ENCODE measurements around the gene RASGRF1.
"Not testable (repeated sequence)": the region's sequence is repeated elsewhere in the genome, so short reads cannot be mapped to it uniquely, and the experiment has no call there.

RASGRF1 gene

DNA sequence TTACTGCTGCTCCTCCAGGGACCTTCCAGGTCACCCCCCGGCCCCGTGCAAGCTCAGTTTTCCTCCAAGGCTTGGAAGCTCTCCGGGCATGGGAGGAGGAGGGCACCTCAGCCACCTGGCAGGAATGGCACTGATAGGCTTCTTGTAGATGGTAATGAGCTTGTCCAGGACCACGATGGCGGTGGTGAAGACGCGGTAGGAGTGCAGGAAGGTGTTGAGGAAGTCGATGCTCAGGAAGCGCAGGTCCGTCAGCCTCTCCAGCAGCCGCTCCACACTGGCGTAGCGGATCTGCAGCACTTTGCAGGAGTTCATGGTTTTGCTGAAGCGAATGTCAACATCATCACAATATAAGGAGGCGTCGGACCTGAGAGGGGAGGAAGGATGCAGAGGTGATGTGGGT lies 84.5 kb downstream of the RASGRF1 start:
- no peak for DNase-seq

DNA sequence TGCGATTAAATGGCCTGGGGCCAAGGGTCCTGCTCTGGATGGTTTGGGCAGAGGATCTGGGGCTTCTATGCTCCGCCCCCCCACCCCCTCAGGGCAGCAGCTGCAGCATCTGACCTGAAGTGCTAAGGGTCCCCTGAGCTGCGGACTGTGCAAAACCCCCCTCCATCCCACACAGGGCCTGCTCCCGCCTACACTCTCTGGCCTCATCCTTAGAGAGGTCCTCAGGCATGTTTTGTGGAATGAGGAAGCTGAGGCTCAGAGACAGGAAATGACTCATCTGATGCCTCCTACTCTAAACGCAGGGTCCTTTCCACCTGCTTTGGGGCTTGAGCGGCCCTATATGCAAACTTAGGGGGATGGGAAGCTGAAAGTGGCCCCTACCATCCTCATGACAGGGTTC lies 86.2 kb downstream of the RASGRF1 start:
- no peak for DNase-seq

DNA sequence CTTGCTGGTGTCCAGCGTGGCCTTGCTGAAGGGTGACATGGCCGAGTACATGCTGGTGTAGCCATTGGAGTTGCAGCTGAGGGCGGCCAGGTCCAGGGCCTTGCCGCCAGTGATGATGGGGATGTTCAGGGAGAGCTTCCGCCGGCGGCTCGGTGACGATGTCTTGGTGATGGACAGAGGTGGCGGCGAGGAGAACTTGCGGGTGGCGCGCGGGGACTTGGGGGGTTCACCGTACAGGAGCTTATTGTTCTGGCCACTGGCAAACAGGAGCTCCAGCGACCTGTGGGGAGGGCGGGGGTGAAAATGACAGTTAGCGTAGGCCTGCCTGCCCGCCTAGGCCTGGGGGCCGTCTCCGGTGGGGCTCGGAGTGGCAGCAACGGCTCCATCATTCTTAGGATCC lies 86.7 kb downstream of the RASGRF1 start:
- DNase-seq, result no peak

DNA sequence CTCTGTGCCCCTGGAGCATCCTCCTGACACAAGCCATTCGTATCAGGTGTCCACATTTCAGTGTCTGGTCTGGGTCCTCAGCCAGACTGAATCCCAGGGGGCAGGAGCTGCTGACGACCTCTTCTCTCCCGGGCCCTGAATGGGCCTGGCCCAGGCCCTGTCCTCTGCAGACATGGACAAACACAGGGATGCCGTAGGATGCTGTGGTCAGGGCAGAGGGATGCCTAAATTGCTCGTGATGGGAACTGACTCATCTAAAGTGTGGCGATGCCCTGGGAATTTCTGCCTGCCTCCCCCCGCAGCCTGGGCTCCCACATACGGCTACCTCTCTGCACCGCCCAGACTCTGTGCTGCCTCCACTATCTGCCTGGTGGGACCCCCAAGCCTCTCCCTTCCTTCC lies 87.3 kb downstream of the RASGRF1 start:
- DNase-seq, result no peak

DNA sequence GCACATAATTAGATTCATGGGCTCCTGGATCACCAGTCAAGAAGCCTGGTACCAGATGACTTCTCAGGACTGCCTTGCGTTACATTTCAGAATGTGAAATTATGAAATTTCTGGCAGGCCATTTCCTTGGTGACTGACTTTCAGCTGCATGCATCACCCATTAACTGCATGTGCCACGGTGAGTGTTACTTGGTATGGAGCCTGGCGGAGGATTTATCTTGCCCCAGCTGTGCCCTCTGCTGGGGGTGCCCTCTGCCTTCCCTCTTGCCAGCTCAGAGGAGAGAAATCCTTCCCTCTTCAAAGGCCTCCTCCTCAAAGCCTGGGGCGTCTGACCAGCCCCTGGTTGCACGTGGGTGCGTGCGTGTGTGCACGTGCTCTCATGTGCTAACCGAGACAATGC lies 88.0 kb downstream of the RASGRF1 start:
- no peak for DNase-seq

DNA sequence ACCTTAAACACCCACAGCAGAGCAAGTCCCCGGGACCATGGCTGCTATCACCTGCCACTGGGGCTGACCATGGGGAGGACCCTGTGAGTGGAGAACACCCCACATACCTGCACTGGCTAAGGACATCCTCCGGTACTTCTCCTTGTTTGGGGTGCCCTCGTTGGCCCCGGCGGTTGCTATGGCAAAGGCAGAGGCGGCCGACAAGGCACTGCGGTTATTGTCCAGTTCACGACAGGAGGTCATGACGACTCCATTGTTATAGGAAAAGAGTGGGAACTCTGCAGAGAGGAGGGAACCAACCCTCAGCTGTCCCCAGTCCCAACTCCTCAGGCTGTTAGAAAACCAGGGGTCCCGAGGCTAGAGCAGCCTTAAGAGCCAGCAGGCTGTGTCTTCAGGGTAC lies 90.9 kb downstream of the RASGRF1 start:
- no peak for DNase-seq

DNA sequence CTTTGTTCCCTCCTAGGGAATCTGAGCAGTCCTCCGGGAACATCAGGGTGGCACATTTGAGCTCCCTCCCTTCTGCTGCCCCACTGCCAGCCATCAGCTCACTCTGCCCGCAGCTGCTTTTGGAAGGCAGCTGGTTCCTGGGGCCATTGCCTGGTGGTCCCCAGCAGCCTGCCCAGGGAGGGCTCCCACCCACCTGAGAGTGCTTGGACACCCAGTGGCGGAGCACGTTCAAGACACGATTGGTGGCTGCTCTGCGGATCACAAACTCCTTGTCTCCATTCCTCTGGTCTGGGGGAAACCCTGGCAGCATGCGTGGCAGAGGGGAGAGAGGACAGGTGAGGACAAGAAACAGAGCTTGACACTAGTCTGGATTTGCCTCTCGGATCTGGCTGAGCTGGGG lies 92.1 kb downstream of the RASGRF1 start:
- no peak for DNase-seq

DNA sequence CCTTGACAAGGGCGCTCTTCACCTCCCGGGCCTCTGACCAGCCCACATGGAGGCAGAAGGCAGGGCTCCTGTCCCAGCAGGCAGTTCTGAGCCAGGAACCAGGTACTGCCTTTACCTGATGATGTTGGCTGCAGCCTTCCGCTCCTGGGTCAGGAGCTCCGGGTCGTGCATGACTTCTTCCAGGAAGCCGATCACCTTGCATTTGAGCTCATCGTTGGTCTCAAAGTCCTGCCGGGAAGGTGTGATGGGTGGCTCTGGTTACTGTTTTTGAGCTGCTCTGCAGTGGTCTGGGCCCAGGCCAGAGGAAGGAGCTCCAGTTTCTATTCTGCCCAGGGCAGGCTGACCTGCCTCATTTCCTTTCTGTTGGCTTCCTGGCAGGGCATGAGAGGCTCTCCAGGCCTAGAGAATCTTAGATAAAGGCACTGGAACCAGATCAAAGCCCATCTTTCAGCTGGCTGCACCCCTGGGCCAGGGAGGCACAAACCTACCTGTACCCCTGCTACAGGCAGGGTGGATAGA lies 92.5 kb downstream of the RASGRF1 start:
- no peak for DNase-seq

DNA sequence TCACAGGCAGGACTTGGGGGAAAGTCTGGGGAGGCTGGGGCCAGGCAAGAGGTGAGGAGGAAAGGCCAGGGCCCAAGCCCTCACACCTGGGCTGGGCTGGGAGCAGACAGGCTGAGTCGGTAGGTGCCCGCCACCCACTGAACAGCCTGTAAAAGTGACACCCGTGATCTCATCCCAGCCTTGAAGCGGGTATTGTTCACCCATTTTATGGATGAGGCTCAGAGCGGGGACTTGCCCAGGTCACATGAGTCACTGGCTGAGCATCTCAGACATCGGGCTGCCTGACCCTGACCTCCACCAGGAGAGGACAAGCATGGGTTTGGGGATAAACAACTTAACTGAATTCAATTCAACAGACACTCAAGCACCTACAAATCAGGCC lies 93.7 kb downstream of the RASGRF1 start:
- no peak for DNase-seq

DNA sequence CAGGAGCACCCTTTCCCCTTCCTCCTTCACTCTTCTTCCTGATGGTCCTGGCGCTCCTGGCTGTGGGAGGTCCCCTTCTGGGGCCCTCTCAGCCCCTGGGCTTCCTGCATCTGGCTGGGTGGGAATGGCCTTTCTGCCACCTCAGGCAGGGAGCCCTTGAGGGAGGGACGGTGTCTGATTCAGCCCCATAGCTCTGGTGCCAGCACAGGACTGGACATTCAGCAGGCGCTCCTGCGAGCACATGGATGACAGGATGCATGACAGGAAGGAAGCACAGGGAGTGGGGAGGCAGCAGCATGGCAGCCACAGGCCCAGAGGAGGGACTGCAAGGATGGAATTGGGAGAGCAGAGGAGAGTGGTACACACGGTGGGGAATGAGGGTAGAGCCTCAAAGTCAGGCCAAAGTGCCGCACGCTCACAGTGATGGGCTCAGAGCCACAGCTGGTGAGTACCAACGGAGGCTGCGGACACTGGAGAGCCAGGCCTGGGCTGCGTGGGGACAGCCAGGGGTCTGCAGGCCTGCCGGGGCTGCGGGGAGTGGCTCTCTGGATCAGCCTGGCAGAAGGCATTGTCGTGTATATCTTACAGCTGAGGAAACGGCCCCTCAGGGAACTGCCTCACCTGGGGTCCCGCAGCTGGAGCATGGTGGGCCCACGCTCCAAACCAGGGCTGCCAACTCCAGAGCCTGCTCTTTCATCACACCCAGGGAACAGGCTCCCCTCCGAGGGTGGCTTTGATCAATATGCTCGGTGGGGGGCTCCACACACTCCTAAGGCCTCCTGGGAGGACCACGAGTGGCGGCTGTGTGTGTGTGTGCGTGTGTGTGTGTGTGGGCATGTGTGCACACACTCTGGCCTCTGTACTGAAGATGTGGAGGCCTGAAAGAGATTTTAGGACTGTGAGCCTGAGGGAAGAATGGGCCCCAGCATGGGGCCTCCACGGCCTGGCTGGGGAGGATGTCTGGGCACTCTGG lies 94.4 kb downstream of the RASGRF1 start:
- DNase-seq, result no peak

DNA sequence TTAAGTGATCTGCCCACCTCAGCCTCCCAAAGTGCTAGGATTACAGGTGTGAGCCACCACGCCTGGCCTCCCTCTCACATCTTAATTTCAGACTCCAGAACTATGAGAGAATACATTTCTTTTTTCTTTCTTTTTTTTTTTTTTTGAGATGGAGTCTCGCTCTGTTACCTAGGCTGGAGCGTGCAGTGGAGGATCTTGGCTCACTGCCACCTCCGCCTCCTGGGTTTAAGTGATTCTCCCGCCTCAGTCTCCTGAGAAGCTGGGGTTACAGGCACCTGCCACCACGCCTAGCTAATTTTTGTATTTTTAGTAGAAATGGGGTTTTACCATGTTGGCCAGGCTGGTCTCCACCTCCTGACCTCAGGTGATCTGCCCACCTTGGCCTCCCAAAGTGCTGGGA lies 95.4 kb downstream of the RASGRF1 start:
- not testable (repeated sequence) for DNase-seq

DNA sequence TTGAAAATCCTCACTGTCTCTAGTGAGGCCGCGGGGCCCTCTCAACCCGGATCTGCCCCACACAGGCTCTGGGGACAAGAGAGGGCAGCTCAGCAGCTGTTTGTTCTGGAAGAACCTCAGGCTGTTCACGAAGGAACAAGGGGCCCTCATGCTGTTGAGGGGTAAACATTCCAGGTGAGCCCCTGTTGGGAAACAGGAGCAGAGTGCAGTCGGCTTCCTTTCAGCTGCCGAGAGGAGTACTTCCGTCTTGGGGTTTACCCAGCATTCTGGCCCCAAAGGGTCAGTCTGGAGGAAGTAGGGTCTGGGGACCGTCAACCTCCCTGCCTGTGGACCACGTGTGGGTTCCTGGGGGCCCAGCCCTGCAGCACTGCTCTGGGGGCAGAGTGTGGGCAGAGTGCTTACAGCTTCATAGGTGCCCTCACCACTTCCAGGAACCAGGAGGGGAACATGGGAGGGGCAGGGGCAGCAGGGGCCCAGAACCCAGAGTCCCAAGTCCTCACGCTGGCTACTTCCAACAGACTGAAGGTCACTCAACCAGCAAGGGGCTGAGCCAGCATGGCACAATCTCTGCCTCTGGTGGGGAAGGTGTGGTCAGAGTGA lies 96.5 kb downstream of the RASGRF1 start:
- DNase-seq, result no peak

DNA sequence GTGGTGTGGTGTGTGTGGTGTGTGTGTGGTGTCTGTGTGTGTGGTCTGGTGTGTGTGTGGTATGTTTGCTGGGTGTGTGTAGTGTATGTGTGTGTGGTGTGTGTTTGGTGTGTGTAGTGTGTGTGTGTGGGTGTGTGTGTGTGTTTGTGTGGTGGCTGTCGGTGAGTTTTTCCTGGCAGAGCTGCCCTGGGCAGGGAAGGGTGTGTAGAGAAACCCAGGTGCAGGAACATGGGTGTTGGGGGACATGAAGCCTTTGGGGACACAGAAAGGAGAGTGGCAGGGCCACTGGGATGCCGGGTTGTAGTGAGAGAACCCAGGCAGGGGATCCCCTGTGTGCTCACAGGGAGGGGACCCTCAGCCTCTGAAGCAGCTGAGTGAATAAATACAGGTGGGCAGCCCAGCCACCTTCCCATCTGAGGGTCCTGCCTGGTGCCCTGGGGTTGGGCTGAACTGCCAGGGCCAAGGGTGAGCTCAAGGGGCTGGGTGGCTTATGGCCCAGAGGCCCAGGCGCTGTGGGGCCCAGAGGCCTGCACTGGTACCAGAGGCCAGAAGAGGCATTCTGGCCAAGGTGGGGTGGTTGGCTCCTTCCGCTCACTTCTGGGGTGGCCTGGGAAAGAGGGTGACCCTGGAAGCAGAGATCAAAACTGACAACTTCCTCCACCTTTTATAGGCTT lies 97.2 kb downstream of the RASGRF1 start:
- DNase-seq, result no peak

DNA sequence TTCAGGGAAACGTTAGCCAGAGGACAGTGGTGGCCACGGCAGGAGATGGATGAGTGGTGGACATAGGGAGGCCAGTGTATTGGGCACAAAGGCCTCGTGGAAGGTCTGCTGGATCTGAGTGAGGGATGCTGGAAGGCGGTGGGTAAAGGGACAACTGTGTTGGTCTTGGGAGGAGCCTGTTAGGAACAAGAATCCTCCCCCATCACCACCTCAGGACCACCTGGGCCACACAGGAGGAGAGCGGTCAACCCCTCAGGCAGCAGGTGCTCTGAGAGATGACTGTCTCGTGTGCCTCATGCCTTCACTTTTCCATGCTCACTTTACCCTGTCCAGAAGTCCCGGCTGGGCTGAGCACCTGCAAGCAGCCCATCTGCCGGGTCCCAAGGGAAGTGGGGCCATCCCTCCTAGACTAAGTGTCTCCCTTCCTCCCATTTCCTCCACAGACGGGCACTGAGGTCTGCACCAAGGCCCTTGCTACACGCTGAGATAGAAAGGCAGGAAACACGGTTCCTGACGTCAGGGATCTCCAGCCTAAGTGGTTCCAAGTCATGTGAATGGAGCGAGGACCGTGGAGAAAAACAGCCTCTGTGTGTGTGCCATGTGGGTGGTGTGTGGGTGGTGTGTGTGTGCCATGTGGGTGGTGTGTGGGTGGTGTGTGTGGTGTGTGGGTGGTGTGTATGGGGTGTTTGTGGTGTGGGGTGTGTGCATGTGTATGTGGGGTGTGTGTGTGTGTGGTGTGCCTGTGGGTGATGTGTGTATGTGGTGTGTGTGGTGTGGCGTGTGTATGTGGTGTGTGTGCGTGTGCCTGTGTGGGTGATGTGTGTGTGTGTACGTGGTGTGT lies 97.9 kb downstream of the RASGRF1 start:
- no peak for DNase-seq

DNA sequence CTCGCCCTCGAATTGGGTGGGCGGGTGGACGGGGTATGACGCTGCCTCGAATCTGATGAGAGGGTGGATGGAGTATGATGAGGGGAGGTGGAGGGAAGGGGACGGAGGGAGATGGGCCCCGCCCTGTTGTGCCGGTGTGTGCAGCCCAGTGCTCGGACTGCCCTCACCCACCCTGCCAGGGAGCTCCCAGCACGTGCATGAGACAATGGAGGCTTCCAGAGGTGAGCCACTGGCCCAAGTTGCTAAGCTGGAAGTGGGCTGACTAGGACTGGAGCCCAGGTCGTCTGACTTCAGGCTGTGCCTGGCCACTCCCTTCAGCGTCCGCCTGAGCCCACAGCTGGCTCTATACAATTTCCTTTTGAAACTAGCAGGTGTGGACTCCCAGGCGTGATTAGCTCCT lies 98.7 kb downstream of the RASGRF1 start:
- no peak for DNase-seq

DNA sequence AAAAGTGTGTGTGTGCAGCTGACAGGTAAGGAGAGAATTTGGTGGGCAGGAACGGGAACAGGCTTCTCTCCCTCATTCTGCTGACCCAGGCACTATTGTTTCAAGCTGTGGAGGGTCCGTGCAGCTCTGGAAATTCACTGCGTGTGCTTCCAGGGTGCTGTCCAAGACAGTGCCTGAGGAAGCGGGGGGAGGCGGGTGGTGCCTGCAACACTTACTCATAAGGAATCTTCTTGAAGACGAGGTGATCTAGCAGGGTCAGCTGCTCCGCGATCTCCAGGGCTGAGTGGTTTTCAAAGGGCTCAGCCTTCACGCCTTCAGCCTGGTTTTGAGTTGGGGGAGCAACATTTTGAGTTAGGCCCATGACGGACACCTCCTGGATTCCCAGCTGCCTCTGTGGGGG lies 99.1 kb downstream of the RASGRF1 start:
- no peak for DNase-seq

DNA sequence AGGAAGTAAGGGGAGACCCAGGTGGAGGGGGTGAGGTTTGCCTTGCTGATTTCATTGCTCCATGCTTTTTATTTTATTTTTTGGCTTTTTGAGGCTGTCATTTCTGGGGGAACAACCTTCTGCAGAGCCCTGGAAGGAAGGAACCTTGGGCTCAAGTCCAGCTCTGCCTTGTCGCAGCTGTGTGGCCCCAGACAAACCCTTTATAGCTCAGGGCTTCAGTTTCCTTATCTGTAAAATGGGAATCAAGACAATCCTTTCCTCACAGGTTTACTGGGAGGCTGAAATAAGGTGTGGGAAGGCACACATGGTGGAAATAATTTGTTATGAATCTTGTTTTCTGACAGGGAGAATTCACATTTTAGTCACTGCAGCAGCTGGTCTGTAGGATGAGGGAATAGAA lies 100.3 kb downstream of the RASGRF1 start:
- no peak for DNase-seq

DNA sequence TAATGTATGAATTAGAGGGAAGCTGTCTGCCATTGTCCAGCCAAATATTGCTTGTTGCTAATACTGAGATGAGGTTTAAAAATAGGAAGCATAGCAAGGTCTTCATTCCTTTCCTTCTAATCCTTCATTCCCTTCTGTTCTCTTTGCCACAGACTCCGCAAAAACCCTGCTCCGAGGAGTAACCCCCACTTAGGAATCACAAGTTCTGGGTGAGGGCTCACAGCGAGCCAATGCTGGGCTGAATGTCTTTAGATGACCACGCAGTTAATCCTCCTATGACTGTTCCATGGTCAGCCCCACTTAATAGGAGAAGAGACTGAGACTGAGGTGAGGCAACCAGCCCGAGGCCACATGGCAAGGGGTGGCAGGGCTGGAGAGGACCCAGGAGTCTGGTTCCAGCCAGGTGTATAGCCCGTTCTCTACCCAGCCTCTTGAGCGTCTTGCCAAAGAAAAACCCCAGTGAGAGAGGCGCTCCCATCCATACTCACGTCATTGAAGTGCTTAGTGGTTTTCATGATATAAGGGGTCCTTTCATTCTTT lies 100.8 kb downstream of the RASGRF1 start:
- no peak for DNase-seq

DNA sequence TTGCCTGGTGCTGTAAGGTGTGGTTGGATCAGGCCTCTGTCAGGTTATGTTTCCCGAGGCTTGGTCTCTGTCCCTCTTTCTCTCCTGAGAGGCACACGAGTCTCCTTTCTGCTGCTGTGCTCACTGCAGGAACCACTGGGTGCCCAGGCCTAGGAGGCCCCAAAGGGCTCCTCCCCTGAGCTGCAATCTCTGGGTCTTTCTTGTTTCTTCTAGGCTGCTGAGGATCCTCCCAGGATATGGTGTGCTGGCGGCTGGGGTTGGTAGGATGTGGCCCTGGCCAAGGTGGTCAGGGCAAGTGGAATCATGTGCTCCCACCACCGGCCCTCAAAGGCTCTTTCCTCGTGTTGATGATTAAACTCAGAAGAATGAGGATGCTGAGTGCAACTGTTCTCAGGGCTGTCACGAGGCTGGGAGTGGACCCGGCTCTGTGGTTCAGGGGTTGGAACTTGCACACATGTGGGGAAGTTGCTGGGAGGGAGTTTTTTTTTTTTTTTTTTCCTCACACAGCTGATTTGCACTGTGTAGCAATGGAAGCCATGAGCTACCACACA lies 102.1 kb downstream of the RASGRF1 start:
- DNase-seq, result no peak

DNA sequence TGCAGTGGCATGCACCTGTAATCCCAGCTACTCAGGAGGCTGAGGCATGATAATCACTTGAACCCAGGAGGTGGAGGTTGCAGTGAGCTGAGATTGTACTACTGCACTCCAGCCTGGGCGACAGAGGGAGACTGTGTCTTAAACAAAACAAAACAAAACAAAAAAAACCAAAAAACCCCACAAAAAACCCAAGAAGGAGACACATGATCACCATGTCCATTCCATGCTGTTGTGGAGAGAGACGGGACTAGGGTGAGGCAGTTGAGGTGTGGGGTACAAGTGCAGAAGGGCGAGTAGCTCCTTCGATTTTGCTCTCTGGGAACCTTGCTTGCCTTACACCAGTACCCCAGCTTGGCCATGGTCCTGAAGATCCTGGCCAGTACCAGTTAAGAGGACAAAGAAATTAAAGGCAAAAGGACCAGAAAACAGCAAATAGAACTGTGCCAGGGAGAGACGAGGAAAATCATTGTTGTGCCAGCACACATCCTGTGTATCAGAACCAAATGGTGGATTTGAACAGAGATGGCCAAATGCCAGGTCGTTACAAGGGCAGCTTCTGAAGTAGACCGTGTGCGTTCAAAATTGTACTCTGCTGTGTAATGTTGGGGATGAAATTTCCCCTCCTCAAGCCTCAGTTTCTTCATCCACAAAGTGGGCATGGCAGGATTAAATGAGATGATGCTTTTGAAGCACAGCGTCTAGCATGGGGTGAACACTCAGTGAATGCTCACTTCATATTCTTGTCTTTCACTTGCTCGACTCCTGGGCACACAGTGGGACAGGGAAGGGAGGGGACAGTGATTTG lies 102.8 kb downstream of the RASGRF1 start:
- no peak for DNase-seq

DNA sequence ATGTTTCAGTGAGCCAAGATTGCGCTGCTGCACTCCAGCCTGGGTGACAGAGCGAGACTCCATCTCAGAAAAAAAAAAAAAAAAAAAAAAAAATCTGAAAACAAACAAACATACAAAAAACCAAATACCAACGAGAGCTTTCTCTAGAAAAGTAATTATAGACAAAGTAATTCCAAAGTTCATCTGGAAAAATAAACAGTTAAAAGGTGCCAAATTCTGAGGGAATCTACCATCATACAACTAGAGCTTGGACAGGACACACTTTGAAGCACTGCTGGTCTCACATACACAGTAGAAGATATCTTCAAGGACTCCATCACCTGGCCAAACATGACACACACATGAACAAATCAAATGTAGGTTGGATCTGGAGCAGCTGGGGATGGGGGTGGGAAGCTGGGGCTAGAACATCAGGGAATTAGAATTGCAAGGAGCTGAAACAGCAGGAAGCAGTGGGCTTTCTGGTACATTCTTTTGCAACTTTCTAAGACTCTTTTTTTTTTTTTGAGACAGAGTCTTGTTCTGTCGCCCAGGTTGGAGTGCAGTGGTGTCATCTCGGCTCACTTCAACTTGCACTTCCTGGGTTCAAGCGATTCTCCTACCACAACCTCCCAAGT lies 104.6 kb downstream of the RASGRF1 start:
- DNase-seq, result no peak
